Osteoblast (primary cell): Measurements from ENCODE around the gene VKORC1L1. TPM values are rescaled to one million over a fixed set of nuclear protein-coding genes. Genes with fewer than 3 reads are reported as not detected.

ENCODE experiments used
- DNase-seq: peaks from one replicate; pipeline ENCODE4 v3.0.0; 2011; ENCODE audit warnings: low spot score, mixed read lengths; ENCODE audit not compliant: insufficient read length; ENCODE audit errors: missing footprints
- H2AFZ ChIP-seq: 2 replicates; pipeline ENCODE4 v1.6.0; 2011; ENCODE audit warnings: mild to moderate bottlenecking, low read length
- H3K27ac ChIP-seq: 2 replicates; pipeline ENCODE4 v1.5.1; 2011; ENCODE audit warnings: mild to moderate bottlenecking, low read depth, low read length, moderate library complexity
- H3K27me3 ChIP-seq: 2 replicates; pipeline ENCODE4 v1.6.0; 2012; ENCODE audit warnings: mild to moderate bottlenecking, control low read depth, inconsistent platforms, low read length, moderate library complexity; ENCODE audit not compliant: insufficient read depth
- H3K36me3 ChIP-seq: 2 replicates; pipeline ENCODE4 v1.5.1; 2011; ENCODE audit warnings: mild to moderate bottlenecking, low read length, control low read depth, moderate library complexity; ENCODE audit not compliant: insufficient read depth
- H3K4me1 ChIP-seq: 2 replicates; pipeline ENCODE4 v1.5.1; 2011; ENCODE audit warnings: mild to moderate bottlenecking, low read length, control low read depth, moderate library complexity; ENCODE audit not compliant: insufficient read depth
- H3K4me2 ChIP-seq: 2 replicates; pipeline ENCODE4 v1.6.0; 2011; ENCODE audit warnings: mild to moderate bottlenecking, low read length; ENCODE audit not compliant: insufficient read depth
- H3K4me3 ChIP-seq: fragments of 200-600 bp; sonication (generic); 3 replicates; pipeline ENCODE4 v1.5.1; 2012; ENCODE audit warnings: mild to moderate bottlenecking, low read length, inconsistent platforms; ENCODE audit not compliant: insufficient read depth
- H3K79me2 ChIP-seq: 2 replicates; pipeline ENCODE4 v1.6.0; 2012; ENCODE audit warnings: mild to moderate bottlenecking, low read length, control low read depth, inconsistent platforms; ENCODE audit not compliant: insufficient read depth
- H3K9me3 ChIP-seq: 2 replicates; pipeline ENCODE4 v1.5.1; 2011; ENCODE audit warnings: low read depth, low read length, control low read depth
- H4K20me1 ChIP-seq: 2 replicates; pipeline ENCODE4 v1.6.0; 2012; ENCODE audit warnings: mild to moderate bottlenecking, low read length, control low read depth; ENCODE audit not compliant: insufficient read depth
- CTCF ChIP-seq: IDR thresholded peaks from 2 replicates; pipeline ENCODE4 v1.5.1; 2011; ENCODE audit warnings: mild to moderate bottlenecking, low read depth, low read length, moderate library complexity; ENCODE audit errors: extremely low read depth
- total RNA-seq: library from RNA; depleted of rRNA; stranded (reverse); fragments of >200 nt; gene quantifications from 2 replicates; pipeline ENCODE4 v1.2.3, GENCODE V29; 2012

The VKORC1L1 gene
- total RNA-seq, 1 donor = 18.5 TPM

DNA sequence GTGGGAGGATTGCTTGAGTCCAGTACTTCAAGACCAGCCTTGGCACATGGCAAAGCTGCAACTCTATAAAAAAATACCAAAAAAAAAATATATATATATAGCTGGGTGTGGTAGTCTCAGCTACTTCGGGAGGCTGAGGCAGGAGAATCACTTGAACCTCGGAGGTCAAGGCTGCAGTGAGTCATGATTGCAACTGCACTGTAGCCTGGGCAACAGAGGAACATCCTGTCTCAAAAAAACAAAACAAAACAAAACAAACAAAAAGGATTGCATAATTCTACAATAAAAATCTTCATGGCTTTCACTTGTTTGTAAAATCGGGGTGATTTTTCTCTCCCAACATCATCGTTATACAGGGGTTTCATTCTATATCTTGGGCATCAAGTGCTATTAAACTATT lies 74.0 kb downstream of the VKORC1L1 start:
- Histone ChIP-seq H3K36me3 (no peaks in the 10 kb centered on the region), H3K4me2 (no peak overlapping the region), H3K79me2 (peaks cover 2% of the 10 kb centered on the region), H3K27me3 (no peaks in the 10 kb centered on the region), H3K27ac (peak overlapping the region; percentile 62), H2AFZ (no peak overlapping the region), H4K20me1 (no peaks in the 10 kb centered on the region), H3K4me1 (no peaks in the 10 kb centered on the region), H3K9me3 (no peaks in the 10 kb centered on the region), H3K4me3 (no peak overlapping the region)
- no peak for DNase-seq
- TF ChIP-seq CTCF = no peak

DNA sequence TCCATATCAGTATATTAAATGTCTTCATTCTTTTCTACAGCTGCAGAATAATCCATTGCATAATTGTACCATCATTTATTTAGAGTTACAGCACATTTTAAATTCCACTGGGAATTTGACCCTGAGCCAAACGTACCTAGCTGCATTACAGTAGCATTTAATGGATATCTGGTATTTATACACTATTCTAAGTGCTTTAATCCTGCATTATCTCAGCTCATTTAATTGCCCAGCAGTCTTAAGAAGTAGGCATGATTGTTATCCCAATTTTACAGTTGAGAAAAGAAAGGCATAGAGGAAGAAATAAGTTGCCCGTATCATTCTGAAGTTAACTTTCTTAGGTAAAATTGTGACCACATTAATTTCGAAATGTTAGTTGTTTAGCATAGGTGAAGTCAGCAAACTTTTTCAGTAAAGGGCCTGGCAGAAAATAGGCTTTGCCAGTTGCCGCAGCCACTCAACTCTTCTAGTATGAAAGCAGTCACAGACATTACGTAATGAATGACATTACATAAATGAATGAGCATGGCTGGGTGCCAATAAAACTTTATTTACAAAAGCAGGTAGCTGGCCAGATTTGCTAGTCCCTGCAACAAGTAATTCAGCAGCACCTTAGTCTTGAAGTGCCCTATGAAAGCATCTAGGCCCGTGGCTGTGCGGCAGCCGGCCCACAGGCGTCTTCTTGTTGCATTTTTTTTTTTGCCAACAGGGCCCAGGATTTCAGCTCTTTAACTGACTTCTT lies 79.1 kb downstream of the VKORC1L1 start:
- Histone ChIP-seq H3K9me3 (no peaks in the 10 kb centered on the region), H3K4me1 (no peaks in the 10 kb centered on the region), H3K27me3 (no peaks in the 10 kb centered on the region), H3K4me2 (no peak overlapping the region), H3K27ac (no peak overlapping the region), H3K36me3 (peaks cover 11% of the 10 kb centered on the region), H2AFZ (no peak overlapping the region), H3K4me3 (no peak overlapping the region), H3K79me2 (peaks cover 2% of the 10 kb centered on the region), H4K20me1 (no peaks in the 10 kb centered on the region)
- no peak for DNase-seq
- no peak for TF ChIP-seq CTCF

- Histone ChIP-seq H3K79me2 (no peaks in the 10 kb centered on the region), H3K27me3 (no peaks in the 10 kb centered on the region), H2AFZ (no peak overlapping the region), H3K9me3 (no peaks in the 10 kb centered on the region), H3K4me3 (no peak overlapping the region), H3K27ac (no peak overlapping the region), H3K4me1 (no peaks in the 10 kb centered on the region), H3K36me3 (peaks cover 11% of the 10 kb centered on the region), H3K4me2 (no peak overlapping the region), H4K20me1 (no peaks in the 10 kb centered on the region)
- DNase-seq = no peak
- TF ChIP-seq CTCF = no peak
Observed at GRCh38 chr7:65953001-65953720, 80.3 kb downstream of the VKORC1L1 start.

DNA sequence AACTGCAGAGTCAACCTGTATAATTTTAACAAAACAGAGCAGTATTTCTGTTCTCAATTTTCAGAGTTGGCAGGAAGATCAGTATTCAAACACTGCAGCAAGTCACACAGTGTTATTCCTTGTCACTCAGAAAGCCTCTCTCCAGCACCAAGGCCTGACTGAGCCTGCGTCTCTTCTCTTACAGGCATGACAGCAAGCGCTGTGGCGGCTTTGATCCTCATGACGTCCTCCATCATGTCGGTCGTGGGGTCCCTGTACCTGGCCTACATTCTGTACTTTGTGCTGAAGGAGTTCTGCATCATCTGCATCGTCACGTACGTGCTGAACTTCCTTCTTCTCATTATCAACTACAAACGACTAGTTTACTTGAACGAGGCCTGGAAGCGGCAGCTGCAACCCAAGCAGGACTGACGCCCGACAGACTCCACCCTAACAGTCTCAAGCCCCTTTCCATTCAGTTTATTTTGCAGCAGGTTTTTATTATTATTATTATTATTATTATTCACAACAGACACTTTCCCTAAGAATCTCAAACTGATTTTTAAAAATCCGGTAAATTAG lies 81.1 kb downstream of the VKORC1L1 start:
- H3K4me1 ChIP-seq = no peaks in the 10 kb centered on the region
- H3K4me2 ChIP-seq = no peak overlapping the region
- no peak overlapping the region for H3K27ac ChIP-seq
- no peak overlapping the region for H2AFZ ChIP-seq
- DNase-seq = no peak
- no peaks in the 10 kb centered on the region for H4K20me1 ChIP-seq
- peaks cover 11% of the 10 kb centered on the region for H3K36me3 ChIP-seq
- no peaks in the 10 kb centered on the region for H3K27me3 ChIP-seq
- no peaks in the 10 kb centered on the region for H3K9me3 ChIP-seq
- H3K79me2 ChIP-seq = no peaks in the 10 kb centered on the region
- no peak for TF ChIP-seq CTCF
- no peak overlapping the region for H3K4me3 ChIP-seq
